ENCODE measurements around the gene PLVAP.
A peak's percentile ranks its signal among the peaks of the same experiment; 100 is the strongest.

The PLVAP gene

DNA sequence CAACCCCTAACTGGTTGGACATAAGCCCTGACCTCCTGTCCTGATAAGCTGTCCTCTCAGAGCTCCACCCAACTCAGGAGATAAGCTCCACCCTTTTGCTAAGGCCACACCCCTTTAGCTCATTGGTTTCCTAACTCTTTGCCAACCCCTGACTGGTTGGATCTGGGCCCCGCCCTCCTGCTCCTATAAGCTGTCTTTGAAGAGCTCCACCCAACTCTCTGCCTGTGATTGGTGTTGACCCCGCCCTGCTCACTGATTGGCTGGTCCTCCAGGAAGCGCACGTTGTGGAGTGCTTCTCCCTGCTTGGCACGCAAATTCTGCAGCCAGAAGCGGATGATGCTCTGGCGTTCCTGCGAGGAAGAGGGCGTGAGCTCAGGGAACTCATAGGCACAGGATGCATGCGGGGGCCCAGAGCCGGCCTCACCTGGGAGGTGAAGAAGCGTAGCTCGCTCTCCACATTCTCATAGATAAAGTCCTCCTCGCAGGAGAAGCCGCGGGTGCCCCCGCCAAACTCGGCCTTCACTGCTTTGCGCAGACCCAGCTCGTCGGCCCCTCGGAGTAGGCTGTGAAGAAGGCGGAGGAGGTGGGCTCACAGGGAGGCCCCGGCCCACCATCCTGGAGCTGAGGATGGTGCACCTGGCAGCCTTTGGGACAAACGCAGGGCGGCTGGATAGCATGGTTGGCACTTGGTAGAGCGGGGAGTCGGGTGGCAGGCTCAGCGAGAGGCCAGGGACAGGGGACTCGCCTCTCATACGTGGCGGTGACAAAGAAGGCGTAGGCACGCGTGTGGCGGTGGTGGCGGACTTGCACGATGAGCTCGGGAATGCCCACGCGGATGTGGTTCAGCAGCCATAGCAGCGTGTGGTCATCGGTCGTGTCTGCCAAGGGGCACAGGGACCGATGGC lies 44.2 kb downstream of the PLVAP start:
- DNase-seq: peak; percentile 35 to 42

DNA sequence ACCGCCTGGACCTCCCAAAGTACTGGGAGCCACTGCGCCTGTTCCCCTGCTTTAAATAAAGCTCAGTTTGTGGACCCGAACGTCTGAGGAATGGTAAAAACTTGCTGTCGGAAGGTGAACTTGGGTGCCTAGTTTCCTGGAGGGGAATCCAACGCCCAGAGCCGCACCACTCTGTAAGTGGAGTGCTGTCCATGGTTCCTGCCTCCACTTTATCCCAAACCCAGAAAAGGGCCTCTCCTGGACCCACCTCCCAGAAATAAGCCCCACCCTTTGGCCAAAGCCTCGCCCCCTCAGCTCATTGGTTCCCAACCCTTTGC lies 44.8 kb downstream of the PLVAP start:
- no peak for DNase-seq

DNA sequence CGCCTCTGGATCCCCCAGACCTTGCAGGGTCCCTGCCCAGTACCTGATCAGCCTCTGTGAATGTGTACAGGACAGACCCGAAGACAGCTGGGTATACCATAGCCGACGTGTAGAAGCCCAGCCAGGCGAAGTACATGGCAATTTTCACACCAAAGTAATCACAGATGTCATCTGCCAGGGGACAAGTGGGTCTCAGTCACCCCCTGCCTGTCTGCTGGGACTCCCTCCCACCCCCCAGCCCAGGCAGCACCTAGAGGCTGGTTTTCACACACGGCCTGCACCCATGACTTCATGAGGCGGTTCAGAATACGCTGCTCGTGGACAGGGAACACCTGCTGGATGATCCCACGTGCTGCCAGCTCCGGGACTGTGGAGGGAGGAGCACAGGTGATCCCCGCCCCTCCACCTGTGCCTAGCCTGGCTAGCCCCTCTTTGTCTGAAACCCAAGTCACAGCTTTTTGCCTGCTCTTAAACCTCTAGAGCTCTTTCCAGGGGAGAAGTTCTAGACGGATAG lies 46.0 kb downstream of the PLVAP start:
- DNase-seq: no peak

GRCh38 chr19:17330262-17331044 lies 46.7 kb downstream of the PLVAP start:
- no peak for DNase-seq

DNA sequence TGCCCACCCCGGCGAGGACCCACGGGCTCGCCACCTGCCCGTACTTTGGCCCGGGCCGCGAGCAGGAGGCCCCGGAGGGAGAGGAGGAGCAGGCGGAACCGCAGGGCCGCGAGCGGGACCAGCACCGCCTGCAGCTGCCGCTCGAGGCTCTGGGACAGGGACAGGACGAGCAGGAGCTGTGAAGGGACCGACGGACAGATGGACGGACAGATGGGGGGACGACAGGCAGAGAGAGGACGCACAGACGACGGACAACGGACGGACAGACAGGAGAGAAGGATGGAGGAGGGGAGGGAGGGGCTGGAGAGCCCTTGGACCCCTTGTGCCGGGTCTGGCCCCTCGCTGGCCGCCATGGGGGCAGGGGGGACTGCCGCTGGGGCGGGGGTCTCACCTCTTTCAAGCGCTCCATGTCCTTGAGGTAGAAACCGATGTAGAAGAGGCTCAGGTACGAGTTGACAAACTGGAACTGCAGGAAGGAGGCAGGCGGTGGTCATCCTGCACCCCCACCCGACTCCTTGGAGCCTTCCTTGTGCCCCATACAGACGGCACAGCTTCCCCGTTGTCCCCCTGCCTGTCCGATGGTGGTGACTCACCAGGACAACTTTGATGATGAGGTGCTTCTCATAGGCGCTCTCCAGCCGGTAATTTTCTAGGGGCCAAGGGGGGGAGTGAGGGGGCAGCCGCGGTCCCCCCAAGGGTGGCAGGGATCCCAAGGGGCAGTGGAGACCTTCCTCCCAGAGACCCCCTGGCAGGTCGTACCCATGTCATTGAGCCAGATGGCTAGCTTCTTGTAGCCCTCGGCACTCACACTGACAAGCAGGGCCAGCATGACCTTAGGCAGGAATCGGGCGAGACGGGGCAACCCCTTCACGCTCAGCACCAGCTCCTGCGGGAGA lies 47.5 kb downstream of the PLVAP start:
- DNase-seq: no peak

GRCh38 chr19:17328517-17329365 lies 48.4 kb downstream of the PLVAP start:
- DNase-seq: peak; percentile 32 to 38

DNA sequence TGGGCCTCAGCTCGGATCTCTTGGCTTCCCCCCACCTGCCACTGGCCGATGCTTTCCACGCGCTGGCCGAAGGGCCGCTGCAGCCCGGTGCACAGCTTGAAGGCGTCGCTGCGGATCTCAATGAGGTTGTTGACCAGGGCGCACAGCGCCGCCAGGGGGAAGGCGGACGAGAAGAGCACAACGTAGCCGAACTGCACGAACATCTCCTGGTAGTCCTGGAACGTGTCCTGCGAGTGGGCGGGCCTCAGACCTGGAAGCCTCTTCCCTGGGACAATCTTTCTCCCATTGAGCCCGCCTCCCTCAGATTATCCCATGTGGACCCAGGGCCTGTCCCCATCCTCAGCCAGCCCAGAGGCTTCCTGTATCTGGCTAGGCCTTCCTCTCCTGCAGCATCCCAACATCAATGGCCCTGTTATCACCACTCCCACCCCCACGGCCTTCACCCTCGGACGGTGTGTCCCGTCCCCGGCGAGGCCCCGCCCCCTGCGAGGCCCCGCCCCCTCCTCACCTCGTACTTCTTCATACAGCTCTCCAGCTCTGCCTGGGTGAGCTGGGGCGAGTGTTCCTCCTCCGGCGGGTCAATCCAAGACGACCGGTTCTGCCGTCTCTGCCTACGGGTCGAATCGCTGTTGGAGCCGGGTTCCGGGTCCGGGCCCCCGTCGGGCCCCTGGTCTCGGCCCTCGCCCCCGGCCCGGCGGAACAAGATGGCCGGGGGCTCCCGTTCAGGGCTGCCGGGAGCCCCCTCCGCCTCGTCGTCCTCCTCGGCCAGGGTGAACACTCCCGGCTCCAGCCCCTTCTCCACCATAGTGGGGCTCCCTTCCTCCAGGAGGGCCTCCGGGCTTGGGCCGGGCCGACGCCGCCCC lies 49.3 kb downstream of the PLVAP start:
- peak; percentile 59 to 62 for DNase-seq

GRCh38 chr19:17327068-17327653 lies 50.0 kb downstream of the PLVAP start:
- DNase-seq: no peak

DNA sequence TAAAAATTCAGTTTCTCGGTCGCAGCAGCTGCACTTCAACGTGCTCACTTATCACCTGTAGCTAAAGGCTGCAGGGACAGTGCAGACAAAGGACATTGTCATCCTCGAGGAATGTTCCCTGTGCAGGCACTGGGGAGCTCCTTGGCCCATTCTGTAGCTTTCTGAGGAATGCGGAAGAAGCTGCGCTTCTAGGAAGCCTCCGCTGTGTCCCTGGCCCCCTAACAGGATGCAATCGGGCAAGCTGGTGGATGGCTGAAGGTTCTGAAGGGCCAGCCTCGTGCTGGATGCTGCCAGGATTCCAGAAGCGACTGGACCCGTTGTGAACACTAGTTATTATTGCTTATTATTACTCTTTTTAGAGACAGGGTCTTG lies 50.6 kb downstream of the PLVAP start:
- no peak for DNase-seq

DNA sequence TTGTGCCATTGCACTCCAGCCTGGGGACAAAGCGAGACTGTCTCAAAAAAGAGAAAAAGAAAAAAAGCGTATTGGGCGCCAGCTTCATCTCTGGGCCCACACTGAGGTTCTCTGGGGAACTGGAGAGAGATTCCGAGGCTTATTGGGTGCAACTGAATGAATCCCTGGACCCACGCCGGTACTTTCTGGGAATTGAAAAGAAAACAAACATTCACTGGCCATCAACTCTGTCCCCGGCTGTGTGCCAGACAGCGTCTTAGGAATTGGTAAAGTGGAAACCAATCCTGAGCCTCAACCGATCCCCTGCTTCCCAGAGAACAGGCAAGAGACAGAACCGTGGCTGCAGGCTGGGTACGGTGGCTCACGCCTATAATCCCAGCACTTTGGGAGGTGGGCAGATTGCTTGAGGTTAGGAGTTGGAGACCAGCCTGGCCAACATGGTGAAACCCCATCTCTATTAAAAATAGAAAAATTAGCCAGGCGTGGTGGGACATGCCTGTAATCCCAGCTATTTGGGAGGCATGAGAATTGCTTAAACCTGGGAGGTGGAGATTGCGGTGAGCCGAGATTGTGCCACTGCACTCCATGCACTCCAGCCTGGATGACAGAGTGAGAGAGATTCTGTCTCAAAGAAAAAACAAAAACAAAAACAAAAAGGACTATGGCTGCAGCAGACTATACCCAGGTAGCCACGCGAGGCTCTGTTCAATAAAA lies 51.1 kb downstream of the PLVAP start:
- no peak for DNase-seq

DNA sequence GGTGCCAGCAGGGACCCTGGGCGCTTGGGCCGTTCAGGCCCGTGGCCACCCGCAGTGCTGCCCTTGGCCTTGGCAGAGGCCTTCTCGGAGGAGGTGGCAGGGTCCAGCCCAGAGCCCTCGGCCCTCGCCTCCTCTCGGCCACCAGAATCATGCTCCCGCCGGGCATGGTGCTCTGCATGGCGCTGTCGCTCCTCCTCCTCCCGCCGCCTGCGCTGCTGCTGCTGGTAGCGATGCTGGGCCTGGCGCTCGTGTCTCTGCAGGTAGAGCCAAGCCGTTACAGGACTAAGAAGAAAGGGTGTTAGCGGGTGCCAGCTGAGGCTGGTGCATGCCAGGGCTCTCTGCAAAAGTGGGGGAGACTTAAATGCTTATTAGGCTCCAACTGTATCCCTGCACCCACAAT lies 52.0 kb downstream of the PLVAP start:
- DNase-seq: no peak

GRCh38 chr19:17324357-17325114 lies 52.6 kb downstream of the PLVAP start:
- DNase-seq: no peak

- no peak for DNase-seq
These were observed 53.2 kb downstream of the PLVAP start for GRCh38 chr19:17323964-17324332.

- DNase-seq: no peak
These were observed 53.7 kb downstream of the PLVAP start for GRCh38 chr19:17323300-17323963.

DNA sequence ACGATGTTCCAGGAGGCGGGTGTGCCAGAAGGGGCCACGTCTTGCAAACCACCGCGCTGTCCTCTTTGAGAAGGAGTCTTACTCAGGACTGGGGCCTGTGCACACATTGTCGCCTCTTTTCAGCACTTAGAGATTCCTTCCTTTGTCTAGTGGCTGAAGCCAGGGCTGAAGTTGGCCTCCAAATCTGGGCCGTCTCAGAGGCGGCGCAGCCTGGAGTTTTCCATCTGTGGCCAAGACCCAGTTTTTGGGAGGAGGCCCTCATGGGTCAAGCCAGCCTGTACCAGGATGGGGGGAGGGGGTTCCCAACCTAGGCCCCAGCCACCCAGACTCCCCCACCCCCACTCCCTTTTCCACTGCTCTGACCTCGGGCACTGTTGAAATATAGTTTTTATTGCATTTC lies 54.3 kb downstream of the PLVAP start:
- no peak for DNase-seq

DNA sequence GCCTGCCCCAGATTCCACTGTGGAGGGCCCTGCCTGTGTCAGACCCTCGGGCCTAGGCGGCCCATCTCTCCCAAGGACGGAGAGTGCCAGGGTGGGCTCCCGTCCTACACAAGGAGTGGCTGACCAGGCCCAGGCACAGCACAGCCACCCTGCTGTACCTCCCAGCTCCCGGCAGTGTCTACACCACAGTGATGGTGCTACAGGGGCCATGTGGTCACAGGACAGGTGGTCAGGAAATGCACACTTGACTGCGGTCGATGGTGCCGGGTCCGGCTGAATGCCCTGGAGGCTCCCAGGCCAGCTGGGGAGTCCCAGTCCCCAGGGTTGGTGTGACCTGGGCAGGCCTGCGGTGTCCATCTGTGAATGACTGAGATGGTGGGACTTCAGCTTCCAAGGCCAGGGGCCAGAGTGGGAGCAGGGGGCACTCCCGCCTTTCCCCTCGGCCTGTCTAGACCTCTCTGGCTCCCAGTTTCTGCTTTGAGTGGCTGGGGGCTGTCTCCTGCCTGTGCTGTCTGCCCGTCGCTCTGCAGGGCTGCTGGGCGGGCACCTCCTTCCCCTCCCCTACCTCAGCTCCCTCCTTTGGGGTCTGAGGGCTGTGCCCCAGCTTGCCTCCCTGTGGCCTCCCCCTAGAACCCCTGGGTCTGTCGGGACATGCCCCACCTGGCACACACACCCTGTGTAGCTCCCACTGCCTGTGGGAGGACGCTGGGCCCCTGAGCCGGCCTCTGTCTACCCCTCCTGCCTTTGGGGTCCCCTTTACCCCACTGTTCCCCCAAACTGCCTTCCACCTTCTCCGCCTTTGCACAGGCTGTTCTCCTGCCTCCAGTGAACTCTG lies 55.3 kb downstream of the PLVAP start:
- no peak for DNase-seq

GRCh38 chr19:17320435-17320834 lies 56.7 kb downstream of the PLVAP start:
- DNase-seq: no peak
